Spleen (tissue), 11 donors: ENCODE results near the gene SNAP47. TPM values are rescaled to one million over a fixed set of nuclear protein-coding genes. Genes with fewer than 3 reads are reported as not detected.

ENCODE experiments used
- DNase-seq: peaks from one replicate; pipeline ENCODE4 v3.0.0-alpha.2; 2020
- H3K27ac ChIP-seq, 8 donors: fragments of 200-600 bp; sonication (generic) in 7 of 8; 1 replicate in 4 of 8; 2 replicates in 4 of 8; pipeline versions ENCODE4 v1.5.0 to v1.8.0; 2016 to 2021; ENCODE audit warnings: inconsistent platforms in 4 of 8, mild to moderate bottlenecking in 4 of 8, moderate library complexity in 1 of 8
- H3K27me3 ChIP-seq, 7 donors: fragments of 200-600 bp; sonication (generic) in 6 of 7; replicated peaks in 1 of 7; 1 replicate in 4 of 7; 2 replicates in 3 of 7; pipeline versions ENCODE4 v1.5.0 to v1.8.0; 2016 to 2021; ENCODE audit warnings: inconsistent platforms in 3 of 7, mild to moderate bottlenecking in 1 of 7
- H3K36me3 ChIP-seq, 6 donors: fragments of 200-600 bp; sonication (generic) in 5 of 6; 1 replicate in 4 of 6; 2 replicates in 2 of 6; pipeline versions ENCODE4 v1.5.0 to v1.8.0; 2016 to 2021; ENCODE audit warnings: inconsistent platforms in 2 of 6
- H3K4me1 ChIP-seq, 6 donors: fragments of 200-600 bp; sonication (generic) in 5 of 6; 1 replicate in 3 of 6; 2 replicates in 3 of 6; pipeline versions ENCODE4 v1.5.0 to v1.8.0; 2016 to 2021; ENCODE audit warnings: inconsistent platforms in 3 of 6
- H3K4me3 ChIP-seq, 8 donors: fragments of 200-600 bp; sonication (generic) in 7 of 8; 1 replicate in 4 of 8; 2 replicates in 4 of 8; pipeline versions ENCODE4 v1.5.0 to v1.8.0; 2016 to 2021; ENCODE audit warnings: inconsistent platforms in 4 of 8, mild to moderate bottlenecking in 4 of 8, moderate library complexity in 2 of 8
- H3K9me3 ChIP-seq, 8 donors: fragments of 200-600 bp; sonication (generic) in 7 of 8; 1 replicate in 4 of 8; 2 replicates in 4 of 8; pipeline versions ENCODE4 v1.5.0 to v1.8.0; 2016 to 2021; ENCODE audit warnings: inconsistent platforms in 4 of 8
- CTCF ChIP-seq, 11 experiments: fragments of 200-600 bp in 7 of 11; fragments of 450-650 bp in 4 of 11; sonication (generic) in 4 of 11; IDR thresholded peaks in 8 of 11; conservative IDR thresholded peaks in 3 of 11; 1 replicate in 7 of 11; 2 replicates in 4 of 11; pipeline versions ENCODE4 v1.4.0 to v1.8.0; 2016 to 2021; ENCODE audit warnings: antibody characterized with exemption in 11 of 11, inconsistent platforms in 4 of 11, mild to moderate bottlenecking in 1 of 11
- POLR2A ChIP-seq, 3 donors: fragments of 450-650 bp; IDR thresholded peaks; one replicate each; pipeline ENCODE4 v1.5.1; 2017; ENCODE audit warnings: antibody characterized with exemption in 3 of 3, mild to moderate bottlenecking in 1 of 3
- POLR2AphosphoS5 ChIP-seq, 3 donors: sonication (generic); formaldehyde crosslinking; IDR thresholded peaks; one replicate each; pipeline ENCODE4 v1.5.1; 2017; ENCODE audit warnings: antibody characterized with exemption in 3 of 3
- WGBS, 5 donors: extraction: QIAGEN DNeasy Blood & Tissue Kit in 3 of 5; methylation state at CpG; one replicate each; pipeline versions ENCODE4 v1.1.5 to v1.1.7; 2013 to 2018; 5-methylcytosine and 5-hydroxymethylcytosine counted together
- intact Hi-C: fragments of 100-400 bp; cut with DNase I; formaldehyde crosslinking; loops from one replicate; pipeline ENCODE4 v1.15.0; 2023; ENCODE audit warnings: low total_unique reads
- polyA plus RNA-seq, 3 donors: library from polyadenylated mRNA; stranded (reverse); fragments of 200-250 nt; gene quantifications; one replicate each; pipeline ENCODE4 v1.2.1, GENCODE V29; 2013
- total RNA-seq, 7 donors: library from RNA; depleted of rRNA in 3 of 7; stranded (reverse); fragments of >200 nt in 3 of 7; fragmentation: NEBNext Ultra II Directional in 4 of 7; extraction: Animal tissue kit (Norgen Biotek cat#: 25700) in 4 of 7; gene quantifications; one replicate each; pipeline versions ENCODE4 v1.1.0 to v1.2.1, GENCODE V29; 2016 to 2021
- donor health status: healthy with polysubstance abuse.
- donor health status: DM: no; HTN: no; CAD: no; lungs with moderate emphysema.
- donor health status: DM: no; HTN: no; CAD: no.
- donor health status: Bipolar disorder and iron deficiency.
- donor health status: healthy.
- donor health status: DM: no; HTN: no; CAD: no.
- donor health status: DM: yes; HTN: yes; CAD: no.

The SNAP47 gene
- total and polyA plus RNA-seq, 10 donors: 10.0 to 42.7 (median 22.1) TPM

GRCh38 chr1:227732586-227733308 lies 2.5 kb upstream of the SNAP47 start:
- no peak for DNase-seq
- Histone ChIP-seq H3K27me3 (peaks cover 0 to 12% (median 0%) of the 10 kb centered on the region in 7 donors), H3K36me3 (peaks cover 0 to 34% (median 24%) of the 10 kb centered on the region in 6 donors), H3K27ac (no peak overlapping the region), H3K4me3 (no peak overlapping the region), H3K4me1 (peaks cover 25 to 92% (median 63%) of the 10 kb centered on the region in 6 donors), H3K9me3 (no peaks in the 10 kb centered on the region)
- 91 to 95% (median 94%) methylated on average over 16 to 18 of the region's 18 CpGs for WGBS, 5 donors
- TF ChIP-seq CTCF (IDR thresholded peaks at IDR 0.05 in 8 of 11, conservative IDR thresholded peaks at IDR 0.05 in 3 of 11) (no peak), POLR2AphosphoS5 (IDR thresholded peaks at IDR 0.05) (peak in 1 of 3 donors; percentile 33)
- intact Hi-C loops: no loop called here

- intact Hi-C loops: no loop called here
- H3K4me1 ChIP-seq: peaks cover 24 to 89% (median 58%) of the 10 kb centered on the region in 6 donors
Measured at GRCh38 chr1:227733309-227733705, 1.9 kb upstream of the SNAP47 start.

GRCh38 chr1:227733751-227734545 lies 1.3 kb upstream of the SNAP47 start:
- WGBS, 5 donors: 76 to 82% (median 78%) methylated on average over 23 to 24 of the region's 24 CpGs
- Histone ChIP-seq H3K36me3 (peaks cover 0 to 34% (median 24%) of the 10 kb centered on the region in 6 donors), H3K27me3 (peaks cover 0 to 2% (median 0%) of the 10 kb centered on the region in 7 donors), H3K27ac (peak overlapping the region in 4 of 8 donors; percentile 88 to 94 (median 90)), H3K9me3 (no peaks in the 10 kb centered on the region), H3K4me3 (peak overlapping the region; percentile 68 to 99 (median 90)), H3K4me1 (peaks cover 24 to 90% (median 53%) of the 10 kb centered on the region in 6 donors)
- intact Hi-C loops: no loop called here
- DNase-seq: no peak
- TF ChIP-seq POLR2A (IDR thresholded peaks at IDR 0.05) (no peak), POLR2AphosphoS5 (IDR thresholded peaks at IDR 0.05) (no peak), CTCF (IDR thresholded peaks at IDR 0.05 in 8 of 11, conservative IDR thresholded peaks at IDR 0.05 in 3 of 11) (no peak)

More at GRCh38 chr1:227733309-227733705, 1.9 kb upstream of the SNAP47 start:
- WGBS, 5 donors: 87 to 95% (median 87%) methylated on average over 4 to 15 of the region's 15 CpGs
- H3K9me3 ChIP-seq: no peaks in the 10 kb centered on the region
- no peak for DNase-seq
- no peak overlapping the region for H3K27ac ChIP-seq
- H3K36me3 ChIP-seq: peaks cover 0 to 34% (median 24%) of the 10 kb centered on the region in 6 donors
- TF ChIP-seq CTCF (IDR thresholded peaks at IDR 0.05 in 8 of 11, conservative IDR thresholded peaks at IDR 0.05 in 3 of 11) (no peak), POLR2A (IDR thresholded peaks at IDR 0.05) (no peak), POLR2AphosphoS5 (IDR thresholded peaks at IDR 0.05) (no peak)
- H3K4me3 ChIP-seq: peak overlapping the region in 3 of 8 donors; percentile 81 to 99 (median 88)
- peaks cover 0 to 6% (median 0%) of the 10 kb centered on the region in 7 donors for H3K27me3 ChIP-seq

- Histone ChIP-seq H3K27me3 (no peaks in the 10 kb centered on the region), H3K36me3 (peaks cover 0 to 34% (median 24%) of the 10 kb centered on the region in 6 donors), H3K4me1 (peaks cover 24 to 87% (median 48%) of the 10 kb centered on the region in 6 donors), H3K27ac (peak overlapping the region in 7 of 8 donors; percentile 81 to 94 (median 90)), H3K9me3 (no peaks in the 10 kb centered on the region), H3K4me3 (peak overlapping the region; percentile 68 to 99 (median 90))
- TF ChIP-seq POLR2AphosphoS5 (IDR thresholded peaks at IDR 0.05) (no peak), CTCF (IDR thresholded peaks at IDR 0.05 in 8 of 11, conservative IDR thresholded peaks at IDR 0.05 in 3 of 11) (no peak), POLR2A (IDR thresholded peaks at IDR 0.05) (no peak)
- no peak for DNase-seq
- intact Hi-C loops: no loop called here
- WGBS, 5 donors: 4 to 9% (median 5%) methylated on average over 9 to 10 of the region's 10 CpGs
Measured at GRCh38 chr1:227734546-227734855, 734 bp upstream of the SNAP47 start.
